GM12872 (cell line): ENCODE results near the gene TBPL2.

ENCODE experiments used
- TF ChIP-seq, protein P1 (sequence below): IDR thresholded peaks from 3 replicates; pipeline ENCODE4 v1.5.1; 2011; ENCODE audit warnings: low read depth, mild to moderate bottlenecking, low read length, moderate library complexity; ENCODE audit not compliant: insufficient read depth

The TBPL2 gene

GRCh38 chr14:55372825-55373224 lies 67.6 kb downstream of the TBPL2 start:
- TF ChIP-seq, protein P1, sequence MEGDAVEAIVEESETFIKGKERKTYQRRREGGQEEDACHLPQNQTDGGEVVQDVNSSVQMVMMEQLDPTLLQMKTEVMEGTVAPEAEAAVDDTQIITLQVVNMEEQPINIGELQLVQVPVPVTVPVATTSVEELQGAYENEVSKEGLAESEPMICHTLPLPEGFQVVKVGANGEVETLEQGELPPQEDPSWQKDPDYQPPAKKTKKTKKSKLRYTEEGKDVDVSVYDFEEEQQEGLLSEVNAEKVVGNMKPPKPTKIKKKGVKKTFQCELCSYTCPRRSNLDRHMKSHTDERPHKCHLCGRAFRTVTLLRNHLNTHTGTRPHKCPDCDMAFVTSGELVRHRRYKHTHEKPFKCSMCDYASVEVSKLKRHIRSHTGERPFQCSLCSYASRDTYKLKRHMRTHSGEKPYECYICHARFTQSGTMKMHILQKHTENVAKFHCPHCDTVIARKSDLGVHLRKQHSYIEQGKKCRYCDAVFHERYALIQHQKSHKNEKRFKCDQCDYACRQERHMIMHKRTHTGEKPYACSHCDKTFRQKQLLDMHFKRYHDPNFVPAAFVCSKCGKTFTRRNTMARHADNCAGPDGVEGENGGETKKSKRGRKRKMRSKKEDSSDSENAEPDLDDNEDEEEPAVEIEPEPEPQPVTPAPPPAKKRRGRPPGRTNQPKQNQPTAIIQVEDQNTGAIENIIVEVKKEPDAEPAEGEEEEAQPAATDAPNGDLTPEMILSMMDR: no peak

DNA sequence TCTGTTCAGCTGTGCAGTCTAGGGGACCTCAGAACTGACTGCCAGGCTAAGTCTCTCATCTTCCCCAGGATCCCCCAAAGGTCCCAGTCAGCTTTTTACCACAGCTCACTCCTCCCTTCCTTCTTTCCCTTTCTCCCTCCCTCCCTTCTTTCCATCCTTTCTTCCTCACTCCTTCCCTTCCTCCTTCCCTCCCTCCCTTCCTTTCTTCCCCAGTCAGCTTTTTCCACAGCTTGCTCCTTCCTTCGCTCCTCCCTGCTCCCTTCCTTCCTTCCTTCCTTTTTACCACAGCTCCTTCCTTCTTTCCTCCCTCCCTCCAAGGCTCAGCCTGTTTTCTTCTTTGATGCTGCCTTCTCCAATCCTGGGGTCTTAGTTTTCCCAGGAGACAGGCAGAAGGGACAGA lies 68.0 kb downstream of the TBPL2 start:
- TF ChIP-seq, protein P1: no peak

- TF ChIP-seq, protein P1: no peak
These were observed 69.4 kb downstream of the TBPL2 start for GRCh38 chr14:55370883-55371455.

- TF ChIP-seq, protein P1: no peak
These were observed 74.1 kb downstream of the TBPL2 start for GRCh38 chr14:55366271-55366670.
